NT2/D1 (cell line): ENCODE measurements around the gene HSP90AA1.

Experiments used
- SUZ12 ChIP-seq: IDR thresholded peaks from 2 replicates; pipeline ENCODE4 v1.6.1; 2011; ENCODE audit not compliant: insufficient read length, insufficient read depth; ENCODE audit errors: extremely low read depth
- YY1 ChIP-seq: IDR thresholded peaks from 2 replicates; pipeline ENCODE4 v1.6.1; 2011; ENCODE audit not compliant: insufficient read length, insufficient read depth
- ZNF274 ChIP-seq: IDR thresholded peaks from 2 replicates; pipeline ENCODE4 v1.6.1; 2011; ENCODE audit warnings: mild to moderate bottlenecking, low read depth, low read length

DNA sequence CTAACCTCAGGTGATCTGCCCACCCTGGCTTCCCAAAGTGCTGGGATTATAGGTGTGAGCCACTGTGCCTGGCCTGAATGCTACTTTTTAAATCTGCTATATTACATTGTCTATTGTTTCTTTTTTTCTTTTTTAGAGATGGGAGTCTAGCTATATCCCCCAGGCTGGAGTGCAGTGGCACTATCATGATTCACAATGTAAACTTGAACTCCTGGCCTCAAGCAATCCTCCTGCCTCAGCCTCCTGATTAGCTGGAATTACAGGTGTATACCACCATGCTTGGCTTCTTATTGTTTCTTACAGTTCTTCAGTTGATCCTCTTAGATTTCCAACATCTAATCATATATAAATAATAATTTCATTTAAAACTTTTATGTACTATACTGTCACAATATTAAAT is 37.6 kb upstream of the HSP90AA1 start:
- TF ChIP-seq SUZ12 (no peak), ZNF274 (no peak), YY1 (no peak)
